GM21367 (cell line): ENCODE results near the gene PPP3CB.
"Not testable (repeated sequence)": the region's sequence is repeated elsewhere in the genome, so short reads cannot be mapped to it uniquely, and the experiment has no call there.

Experiments
- ATAC-seq: cut with Tn5 transposase; IDR thresholded peaks from one replicate; pipeline ENCODE4 v1.9.1; 2021; ENCODE audit not compliant: unreplicated experiment

Gene PPP3CB

DNA sequence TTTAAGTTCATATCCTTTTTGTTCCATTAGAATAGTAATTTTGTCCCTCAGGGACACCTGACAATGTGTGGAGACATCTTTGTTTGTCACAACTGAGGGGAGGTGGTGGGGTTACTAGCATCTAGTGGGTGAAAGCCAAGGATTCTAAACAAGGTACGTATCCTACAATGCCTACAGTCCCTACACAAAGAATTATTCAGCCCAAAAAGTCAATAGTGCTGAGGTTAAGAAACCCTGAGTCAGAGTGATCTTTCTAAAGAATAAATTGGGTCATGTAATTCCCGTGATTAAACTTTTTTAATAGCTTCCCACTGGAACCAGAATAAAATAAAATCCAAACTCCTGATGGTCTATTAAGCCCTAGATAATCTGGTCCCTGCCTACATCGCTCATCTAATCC, 79.3 kb downstream of the PPP3CB start:
- no peak for ATAC-seq

DNA sequence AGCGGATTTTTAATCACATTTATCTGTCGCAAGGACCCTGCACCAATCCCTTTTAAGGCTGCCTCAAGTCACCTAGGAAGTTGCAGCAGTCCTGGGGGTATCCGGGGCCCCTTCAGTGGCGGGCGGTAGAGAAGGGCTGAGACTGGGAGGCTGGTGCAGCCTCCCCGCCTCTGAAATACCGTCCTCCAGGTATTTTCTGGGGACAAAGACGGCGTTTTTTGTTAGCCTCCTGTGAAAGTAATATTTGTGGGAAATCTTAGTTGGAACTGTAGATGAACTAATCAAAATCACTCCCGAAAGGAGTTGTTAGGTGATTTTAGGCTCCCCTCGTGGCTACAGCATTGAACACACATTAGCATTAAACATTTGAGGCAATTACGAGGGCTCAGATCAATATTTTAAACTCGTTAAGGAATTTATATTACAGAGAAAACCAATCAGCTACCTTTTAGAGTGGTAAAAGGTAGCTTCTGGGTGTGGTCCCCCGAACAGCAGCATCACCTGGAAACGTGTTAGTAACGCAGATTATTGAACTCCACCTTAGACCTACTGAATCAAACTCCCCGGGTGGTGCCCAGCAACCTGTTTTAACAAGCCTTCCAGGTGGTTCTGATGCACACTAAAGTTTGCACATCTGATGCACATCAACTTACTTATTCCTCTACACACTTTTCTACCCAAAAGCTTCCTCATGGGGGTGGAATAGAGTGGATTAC, 81.4 kb downstream of the PPP3CB start:
- peak; percentile 17 for ATAC-seq

DNA sequence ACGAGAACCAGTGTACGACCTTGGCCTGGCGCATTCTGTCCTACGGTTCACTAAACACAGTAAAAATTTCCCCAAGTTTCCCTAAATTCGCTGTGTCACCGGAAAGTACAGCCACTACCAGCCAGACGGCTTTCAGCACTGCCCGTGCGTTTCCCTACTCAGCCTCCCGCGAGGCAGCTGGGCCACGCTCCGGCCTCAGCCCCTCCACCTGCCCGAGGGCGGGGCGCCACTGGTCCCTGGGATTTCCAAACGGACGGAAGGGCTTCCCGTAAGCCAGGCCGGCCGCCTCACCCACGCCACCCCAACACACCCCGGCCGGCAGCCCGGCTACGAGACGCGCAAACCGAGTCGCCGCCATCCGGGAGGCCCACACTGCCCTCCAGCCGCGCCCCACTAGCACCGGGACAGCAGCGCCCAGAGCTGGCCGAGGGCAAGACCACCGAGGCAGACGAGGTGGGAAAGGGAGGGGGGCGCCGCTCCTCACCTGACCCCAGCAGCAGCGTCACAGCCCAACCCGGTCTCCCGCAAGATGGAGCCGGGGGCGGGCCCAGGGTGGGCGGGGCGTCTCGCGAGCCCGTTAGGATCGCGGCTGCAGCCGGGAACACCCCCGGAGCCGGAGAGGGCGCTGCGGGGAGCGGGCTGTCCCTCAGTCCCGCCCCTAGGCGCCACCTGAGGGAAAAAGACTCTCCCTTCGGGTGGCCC, 82.1 kb downstream of the PPP3CB start, which contains the start of gene ANXA7:
Gene ANXA7 (minus strand): TSS at position 531 of the 702 bp plus-strand sequence. CDS start 13,202 bp downstream, outside the sequence.
- peak; percentile 85 for ATAC-seq

DNA sequence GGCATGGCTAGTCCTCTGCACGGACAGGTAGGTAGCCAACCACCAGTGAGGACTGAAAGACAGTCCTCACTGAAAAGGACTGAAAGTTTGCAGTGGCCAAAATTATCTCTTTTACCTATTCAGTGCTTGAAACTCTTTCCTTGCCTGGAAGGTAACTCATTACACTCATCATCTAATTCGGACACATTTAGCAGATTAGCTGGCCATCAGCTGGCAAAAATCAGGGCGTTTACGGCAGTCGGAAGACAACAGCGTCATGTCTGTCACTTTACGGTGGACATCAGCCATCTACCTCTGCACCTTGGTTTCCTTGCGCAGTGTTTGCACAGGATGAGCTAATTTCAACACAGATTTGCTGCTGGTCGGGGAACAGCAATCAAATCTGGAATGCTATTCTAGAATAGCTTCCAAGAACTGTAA, 82.7 kb downstream of the PPP3CB start:
- peak; percentile 20 for ATAC-seq

DNA sequence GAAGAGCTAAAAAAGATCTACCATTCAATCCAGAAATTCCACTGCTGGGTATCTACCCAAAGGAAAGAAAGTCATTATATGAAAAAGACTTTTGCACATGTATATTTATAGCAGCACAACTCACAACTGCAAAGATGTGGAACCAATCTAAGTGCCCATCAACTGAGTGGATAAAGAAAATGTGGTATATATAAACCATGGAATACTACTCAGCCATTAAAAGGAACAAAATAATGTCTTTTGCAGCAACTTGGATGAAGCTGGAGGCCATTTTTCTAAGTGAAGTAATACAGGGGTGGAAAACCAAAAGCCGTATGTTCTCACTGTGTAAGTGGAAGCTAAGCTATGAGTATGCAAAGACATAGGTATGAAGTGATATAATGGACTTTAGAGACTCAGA, 84.9 kb downstream of the PPP3CB start:
- no peak for ATAC-seq

DNA sequence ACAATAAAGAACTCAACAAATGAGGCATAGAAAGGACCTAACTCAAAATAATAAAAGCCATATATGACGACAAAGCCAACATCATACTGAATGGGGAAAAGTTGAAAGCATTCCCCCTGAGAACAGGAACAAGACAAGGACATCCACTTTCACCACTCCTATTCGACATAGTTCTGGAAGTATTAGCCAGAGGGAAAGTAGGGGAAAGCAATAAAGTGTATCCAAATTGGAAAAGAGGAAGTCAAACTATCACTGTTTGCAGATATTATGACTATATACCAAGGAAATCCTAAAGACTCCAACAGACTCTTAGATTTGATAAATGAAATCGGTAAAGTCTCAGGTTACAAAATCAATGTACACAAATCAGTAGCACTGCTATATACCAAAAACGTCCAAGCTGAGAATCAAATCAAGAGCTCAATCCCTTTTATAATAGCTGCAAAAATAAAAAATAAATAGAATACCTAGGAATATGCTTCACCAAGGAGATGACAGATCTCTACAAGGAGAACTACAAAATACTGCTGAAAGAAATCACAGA, 86.8 kb downstream of the PPP3CB start:
- no peak for ATAC-seq

DNA sequence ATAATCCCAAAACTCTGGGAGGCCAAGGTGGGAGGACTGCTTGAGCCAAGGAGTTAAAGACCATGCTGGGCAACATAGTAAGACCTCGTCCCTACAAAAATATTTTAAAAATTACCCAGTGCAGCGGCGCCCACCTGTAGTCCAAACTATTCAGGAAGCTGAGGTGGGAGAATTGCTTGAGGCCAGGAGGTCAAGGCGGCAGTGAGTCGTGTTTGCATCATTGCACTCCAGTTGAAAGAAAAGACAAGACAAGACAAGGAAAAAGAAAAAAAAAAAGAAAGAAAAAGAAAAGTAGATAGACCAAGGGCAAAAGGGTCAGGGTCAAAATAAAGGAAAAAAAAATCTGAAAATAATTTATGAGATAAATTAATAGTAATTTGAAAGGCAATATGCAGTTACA, 87.8 kb downstream of the PPP3CB start:
- no peak for ATAC-seq

DNA sequence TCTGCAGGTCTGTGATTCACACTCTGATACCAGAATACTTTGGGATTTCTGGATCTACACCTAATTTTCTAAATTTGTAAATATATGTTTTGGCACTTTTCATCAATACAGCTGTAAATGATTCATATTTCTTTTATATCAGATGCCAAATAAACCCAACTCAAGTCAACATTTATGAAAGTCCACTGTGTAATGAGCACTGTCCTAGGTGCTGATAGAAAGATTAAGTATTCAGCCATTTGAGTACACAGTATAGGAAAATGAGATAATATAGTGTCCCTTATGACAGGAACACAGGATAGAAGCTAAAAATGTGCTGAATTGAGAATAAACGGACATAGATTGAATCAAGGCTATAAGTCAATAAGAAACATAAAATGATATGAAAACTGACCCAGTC, 88.3 kb downstream of the PPP3CB start:
- no peak for ATAC-seq

DNA sequence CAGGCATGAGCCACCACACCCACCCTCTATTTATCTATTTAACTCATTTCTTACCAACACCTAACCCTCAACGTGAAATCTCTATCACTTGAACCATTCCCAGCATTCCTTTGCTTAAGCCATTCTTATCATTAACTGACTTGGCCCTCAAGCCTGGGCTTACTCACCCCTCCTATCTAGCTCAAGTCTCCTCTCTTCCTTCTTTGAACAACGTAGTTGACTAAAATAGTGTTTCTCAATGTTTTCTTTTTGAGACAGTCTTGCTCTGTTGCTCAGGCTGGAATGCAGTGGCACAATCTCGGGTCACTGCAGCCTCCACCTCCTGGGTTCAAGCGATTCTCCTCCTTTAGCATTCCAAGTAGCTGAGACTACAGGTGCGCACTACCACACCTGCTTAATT, 89.0 kb downstream of the PPP3CB start:
- ATAC-seq = no peak

DNA sequence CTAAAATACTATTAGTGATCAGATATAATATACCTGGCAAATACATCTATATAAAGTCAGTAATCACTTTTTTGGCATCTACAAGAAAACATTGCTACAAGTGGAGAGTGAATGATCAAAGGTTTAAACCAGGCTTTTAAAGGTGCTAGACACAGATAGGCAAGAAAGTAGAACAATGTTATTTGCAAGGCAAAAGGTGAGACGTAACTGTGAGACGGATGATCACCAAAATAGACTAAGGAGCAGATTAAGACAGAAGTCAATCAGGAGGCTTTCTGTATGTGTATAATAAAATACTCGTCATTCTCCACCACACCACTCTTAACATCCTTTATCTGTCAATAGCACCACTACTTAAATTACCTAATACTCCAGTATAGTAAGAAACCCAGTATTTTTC, 90.3 kb downstream of the PPP3CB start:
- no peak for ATAC-seq

DNA sequence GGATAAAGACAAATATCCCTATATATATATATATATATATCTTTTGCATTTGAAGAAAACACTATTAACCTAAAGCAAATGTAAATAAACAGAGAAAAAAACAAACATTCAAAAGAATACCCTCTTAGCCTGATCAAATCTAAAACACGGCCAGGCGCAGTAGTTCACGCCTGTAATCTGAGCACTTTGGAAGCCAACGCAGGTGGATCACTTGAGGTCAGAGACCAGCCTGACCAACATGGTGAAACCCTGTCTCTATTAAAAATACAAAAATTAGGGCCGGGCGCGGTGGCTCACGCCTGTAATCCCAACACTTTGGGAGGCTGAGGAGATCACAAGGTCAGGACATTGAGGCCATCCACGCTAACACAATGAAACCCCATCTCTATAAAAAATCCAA, 91.1 kb downstream of the PPP3CB start:
- no peak for ATAC-seq

DNA sequence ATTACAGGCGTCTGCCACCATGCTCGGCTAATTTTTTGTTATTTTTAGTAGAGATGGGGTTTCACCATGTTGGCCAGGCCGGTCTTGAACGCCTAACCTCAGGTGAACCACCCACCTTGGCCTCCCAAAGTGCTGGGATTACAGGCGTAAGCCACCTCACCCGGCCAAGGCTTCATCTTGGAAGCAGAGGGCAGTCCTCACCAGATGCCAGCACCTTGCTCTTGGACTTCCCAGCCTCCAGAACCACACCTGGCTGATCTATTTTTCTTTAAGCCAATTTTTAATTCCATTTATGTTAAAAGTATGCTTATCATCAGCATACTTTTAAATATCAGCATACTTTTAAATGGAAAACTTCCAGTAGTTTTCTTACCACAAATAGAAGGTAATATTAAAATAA, 94.2 kb downstream of the PPP3CB start:
- no peak for ATAC-seq

DNA sequence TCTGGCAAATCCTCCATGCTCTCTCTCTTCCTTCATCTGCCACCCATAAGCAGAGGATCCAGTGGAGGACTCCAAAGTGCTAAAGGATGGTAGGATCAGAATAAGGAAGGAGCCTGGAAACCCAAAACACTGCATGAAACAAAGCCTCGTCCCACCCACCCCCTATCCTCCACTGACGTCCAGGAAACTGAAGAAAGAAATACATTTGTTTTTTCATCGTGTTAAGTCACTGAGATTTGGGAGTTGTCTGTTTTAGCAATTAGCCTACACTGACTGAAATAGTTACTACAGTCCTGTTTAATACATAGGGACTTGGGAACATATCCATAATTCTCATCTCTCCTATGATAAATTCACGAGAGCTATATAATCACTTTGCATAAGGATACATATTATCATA, 96.8 kb downstream of the PPP3CB start:
- no peak for ATAC-seq

DNA sequence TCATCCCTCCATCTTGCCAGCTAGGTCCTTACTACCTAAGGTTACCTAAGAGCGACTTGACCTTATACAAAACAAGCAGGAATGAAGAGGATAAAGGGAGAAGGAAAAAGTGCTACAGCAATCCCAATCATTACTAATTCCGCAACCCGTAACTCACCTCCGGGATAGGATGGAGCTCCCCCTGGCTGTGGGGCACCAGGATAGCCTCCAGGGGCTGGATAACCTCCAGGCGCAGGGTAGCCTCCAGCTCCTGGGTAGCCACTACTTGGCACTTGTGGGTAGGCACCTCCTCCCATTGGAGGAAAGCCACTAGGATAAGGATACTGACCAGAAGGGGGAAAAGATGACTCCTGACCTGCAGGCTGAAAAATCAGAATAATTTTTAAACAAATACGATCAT, 97.8 kb downstream of the PPP3CB start:
- no peak for ATAC-seq

DNA sequence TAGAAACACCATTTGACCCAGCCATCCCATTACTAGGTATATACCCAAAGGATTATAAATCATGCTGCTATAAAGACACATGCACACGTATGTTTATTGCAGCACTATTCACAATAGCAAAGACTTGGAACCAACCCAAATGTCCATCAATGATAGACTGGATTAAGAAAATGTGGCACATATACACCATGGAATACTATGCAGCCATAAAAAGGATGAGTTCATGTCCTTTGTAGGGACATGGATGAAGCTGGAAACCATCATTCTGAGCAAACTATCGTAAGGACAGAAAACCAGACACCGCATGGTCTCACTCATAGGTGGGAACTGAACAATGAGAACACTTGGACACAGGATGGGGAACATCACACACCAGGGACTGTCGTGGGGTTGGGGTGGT, 101.5 kb downstream of the PPP3CB start:
- ATAC-seq = not testable (repeated sequence)

DNA sequence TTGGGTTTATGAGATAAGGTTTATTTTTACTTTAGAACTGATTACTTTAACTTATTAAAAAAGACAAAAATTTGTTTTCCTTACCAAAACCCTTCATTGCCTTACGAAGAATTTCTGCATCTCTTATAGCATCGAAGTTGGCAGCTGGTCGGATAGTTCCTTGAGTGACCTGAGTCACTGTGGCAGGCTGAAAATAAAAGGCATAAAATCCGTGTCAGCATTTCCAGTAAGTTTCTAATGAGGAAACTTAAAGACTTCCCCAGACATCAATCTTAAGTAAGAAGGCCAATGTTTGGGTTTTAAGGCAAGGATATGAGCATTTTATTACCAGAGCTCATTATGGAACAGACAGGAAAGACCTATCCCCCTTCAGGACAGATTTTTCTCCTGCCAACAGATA, 107.6 kb downstream of the PPP3CB start:
- ATAC-seq = no peak

DNA sequence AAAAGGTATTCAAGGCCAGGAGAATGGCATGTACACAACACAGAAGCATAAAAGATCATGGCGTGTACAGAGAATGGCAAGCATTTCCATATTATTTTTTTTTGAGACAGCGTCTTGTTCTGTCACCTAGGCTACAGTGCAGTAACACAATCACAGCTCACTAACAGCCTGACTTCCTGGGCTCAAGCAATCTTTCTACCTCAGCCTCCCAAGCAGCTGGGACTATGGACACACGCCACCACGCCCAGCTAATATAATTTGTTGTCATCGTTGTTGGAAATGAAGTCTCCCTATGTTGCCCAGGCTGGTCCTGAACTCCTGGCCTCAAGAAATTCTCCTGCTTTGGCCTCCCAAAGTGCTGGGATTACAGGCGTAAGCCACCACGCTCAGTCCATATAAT, 109.2 kb downstream of the PPP3CB start:
- no peak for ATAC-seq
